ENCODE results near the gene HPCAL1. TPM values are rescaled to one million over a fixed set of nuclear protein-coding genes. Genes with fewer than 3 reads are reported as not detected.

HPCAL1 gene
- total and polyA plus RNA-seq, 2 donors (not counting 3 experiments of a cell fraction or from before 2014, with no cell fraction given) = 56.5 to 77.4 TPM

- intact Hi-C loops (cut with micrococcal nuclease) (no loop called here), dilution Hi-C loops (cut with MboI; ENCODE audit: extremely low pct_ligation_motif_present, low sequenced_read_pairs) (no loop called here)
- BruUV-seq (replicated peaks) = no TSS peak
- Histone ChIP-seq H3K79me2 (ENCODE audit: control insufficient read depth, insufficient read depth, low read length) (peaks cover 28% of the 10 kb centered on the region), H3K36me3 (ENCODE audit: control insufficient read depth in 2 of 2, extremely low read depth in 1 of 2, insufficient read depth in 2 of 2, low read length in 2 of 2) (no peaks in the 10 kb centered on the region), H3K9me1 (replicated peaks; ENCODE audit: control insufficient read depth, extremely low read depth, insufficient read depth, low read length) (no peaks in the 10 kb centered on the region), H3K27ac (ENCODE audit: insufficient read depth, low read depth, low read length) (no peak overlapping the region), H3K4me2 (ENCODE audit: insufficient read depth, low read length) (no peak overlapping the region), H4K20me1 (replicated peaks; ENCODE audit: control insufficient read depth, extremely low read depth, insufficient read depth, low read length) (no peaks in the 10 kb centered on the region), H3K4me3 (replicated peaks in 1 of 3; ENCODE audit: insufficient read depth in 1 of 3, low read depth in 1 of 3, low read length in 3 of 3) (no peak overlapping the region), H3K9ac (replicated peaks; ENCODE audit: extremely low read depth, insufficient read depth, low read length) (no peak overlapping the region), H3K27me3 (ENCODE audit: control insufficient read depth in 2 of 2, insufficient read depth in 2 of 2, low read length in 2 of 2) (no peaks in the 10 kb centered on the region), H3K4me1 (ENCODE audit: control insufficient read depth, extremely low read depth, insufficient read depth, low read length) (peaks cover 10% of the 10 kb centered on the region), H3K9me3 (replicated peaks; ENCODE audit: control insufficient read depth, insufficient read depth, low read length) (no peaks in the 10 kb centered on the region), H2AFZ (ENCODE audit: low read depth, low read length) (no peak overlapping the region)
- TF ChIP-seq MAX (IDR thresholded peaks at IDR 0.05; ENCODE audit: insufficient read depth, insufficient read length) (no peak), POLR2A (IDR thresholded peaks at IDR 0.05; ENCODE audit: low read depth, low read length) (no peak), MYC (IDR thresholded peaks at IDR 0.05; ENCODE audit: low read depth, low read length) (no peak)
- CTCF ChIA-PET = no interaction called here
- FAIRE-seq (no peak), DNase-seq (ENCODE audit: low read depth, low spot score) (no peak)
- POLR2A ChIA-PET = no interaction called here
Measured at GRCh38 chr2:10377052-10377746, 74.5 kb downstream of the HPCAL1 start.

GRCh38 chr2:10377747-10378085, 75.0 kb downstream of the HPCAL1 start:
- TF ChIP-seq MYC (IDR thresholded peaks at IDR 0.05; ENCODE audit: low read depth, low read length) = no peak
- TF ChIP-seq EZH2 (IDR thresholded peaks at IDR 0.05; ENCODE audit: borderline replicate concordance, low read depth, low read length, severe bottlenecking) = no peak
- no peak for TF ChIP-seq CTCF (IDR thresholded peaks at IDR 0.05; ENCODE audit: extremely low read depth in 1 of 2, insufficient read depth in 1 of 2, low read depth in 1 of 2, low read length in 2 of 2)
- no peak for TF ChIP-seq GATA2 (IDR thresholded peaks at IDR 0.05; ENCODE audit: insufficient read depth, insufficient read length, low read depth, low read length)
- no peak for TF ChIP-seq POLR2AphosphoS5 (IDR thresholded peaks at IDR 0.05; ENCODE audit: insufficient read depth, low read depth, low read length)
- TF ChIP-seq POLR2A (IDR thresholded peaks at IDR 0.05; ENCODE audit: low read depth, low read length) = no peak
- no peak for TF ChIP-seq FOS (IDR thresholded peaks at IDR 0.05; ENCODE audit: borderline replicate concordance, insufficient read depth, low read length)
- no peak for TF ChIP-seq MAX (IDR thresholded peaks at IDR 0.05; ENCODE audit: insufficient read depth, insufficient read length)
- TF ChIP-seq JUN (IDR thresholded peaks at IDR 0.05; ENCODE audit: borderline replicate concordance, insufficient read depth, insufficient read length, low read depth) = no peak
- Histone ChIP-seq H3K9me3 (replicated peaks; ENCODE audit: control insufficient read depth, insufficient read depth, low read length) (no peaks in the 10 kb centered on the region), H3K27me3 (ENCODE audit: control insufficient read depth in 2 of 2, insufficient read depth in 2 of 2, low read length in 2 of 2) (no peaks in the 10 kb centered on the region), H3K4me1 (ENCODE audit: control insufficient read depth, extremely low read depth, insufficient read depth, low read length) (peaks cover 15% of the 10 kb centered on the region), H3K4me3 (replicated peaks in 1 of 3; ENCODE audit: insufficient read depth in 1 of 3, low read depth in 1 of 3, low read length in 3 of 3) (no peak overlapping the region), H3K27ac (ENCODE audit: insufficient read depth, low read depth, low read length) (no peak overlapping the region), H3K36me3 (ENCODE audit: control insufficient read depth in 2 of 2, extremely low read depth in 1 of 2, insufficient read depth in 2 of 2, low read length in 2 of 2) (no peaks in the 10 kb centered on the region), H3K4me2 (ENCODE audit: insufficient read depth, low read length) (no peak overlapping the region), H3K9me1 (replicated peaks; ENCODE audit: control insufficient read depth, extremely low read depth, insufficient read depth, low read length) (no peaks in the 10 kb centered on the region), H2AFZ (ENCODE audit: low read depth, low read length) (no peak overlapping the region), H4K20me1 (replicated peaks; ENCODE audit: control insufficient read depth, extremely low read depth, insufficient read depth, low read length) (no peaks in the 10 kb centered on the region), H3K79me2 (ENCODE audit: control insufficient read depth, insufficient read depth, low read length) (peaks cover 26% of the 10 kb centered on the region), H3K9ac (replicated peaks; ENCODE audit: extremely low read depth, insufficient read depth, low read length) (no peak overlapping the region)
- POLR2A ChIA-PET = no interaction called here
- intact Hi-C loops (cut with micrococcal nuclease) (no loop called here), dilution Hi-C loops (cut with MboI; ENCODE audit: extremely low pct_ligation_motif_present, low sequenced_read_pairs) (no loop called here)
- no peak for FAIRE-seq
- no TSS peak for BruUV-seq (replicated peaks)
- CTCF ChIA-PET = no interaction called here
- DNase-seq (ENCODE audit: low read depth, low spot score) = no peak

All from endothelial cell of umbilical vein (primary cell).